GM23338 (cell line): ENCODE results near the gene NPC1.
"Not testable (repeated sequence)": the region's sequence is repeated elsewhere in the genome, so short reads cannot be mapped to it uniquely, and the experiment has no call there.

Experiments used
- CREB1 ChIP-seq: fragments of 250-450 bp; sonication (Bioruptor Pico); IDR thresholded peaks from 2 replicates; pipeline ENCODE4 v1.5.0; 2020; ENCODE audit warnings: low read depth, mild to moderate bottlenecking, moderate library complexity
- EZH2 ChIP-seq: fragments of 200-600 bp; sonication (generic); IDR thresholded peaks from one replicate; pipeline ENCODE4 v1.8.0; 2017; ENCODE audit warnings: antibody characterized with exemption, mild to moderate bottlenecking, low read depth; ENCODE audit not compliant: unreplicated experiment
- EZH2phosphoT487 ChIP-seq: fragments of 200-600 bp; sonication (generic); IDR thresholded peaks from one replicate; pipeline ENCODE4 v1.8.1; 2018; ENCODE audit warnings: antibody characterized with exemption; ENCODE audit not compliant: unreplicated experiment
- POLR2AphosphoS5 ChIP-seq: IDR thresholded peaks from 2 replicates; pipeline ENCODE4 v1.6.1; 2016; ENCODE audit warnings: antibody characterized with exemption, low read depth
- TF ChIP-seq, protein P1 (sequence below), 2 experiments: fragments of 200-600 bp in 1 of 2; sonication (generic) in 1 of 2; conservative IDR thresholded peaks; 2 replicates each; pipeline versions ENCODE4 v1.5.1 to v1.6.1; 2016 to 2017; ENCODE audit warnings: antibody characterized with exemption in 2 of 2, low read depth in 2 of 2, mild to moderate bottlenecking in 2 of 2, moderate library complexity in 1 of 2
- TF ChIP-seq, protein P2 (sequence below): IDR thresholded peaks from one replicate; pipeline ENCODE4 v1.6.1; 2018; ENCODE audit warnings: antibody characterized with exemption; ENCODE audit not compliant: unreplicated experiment

DNA sequence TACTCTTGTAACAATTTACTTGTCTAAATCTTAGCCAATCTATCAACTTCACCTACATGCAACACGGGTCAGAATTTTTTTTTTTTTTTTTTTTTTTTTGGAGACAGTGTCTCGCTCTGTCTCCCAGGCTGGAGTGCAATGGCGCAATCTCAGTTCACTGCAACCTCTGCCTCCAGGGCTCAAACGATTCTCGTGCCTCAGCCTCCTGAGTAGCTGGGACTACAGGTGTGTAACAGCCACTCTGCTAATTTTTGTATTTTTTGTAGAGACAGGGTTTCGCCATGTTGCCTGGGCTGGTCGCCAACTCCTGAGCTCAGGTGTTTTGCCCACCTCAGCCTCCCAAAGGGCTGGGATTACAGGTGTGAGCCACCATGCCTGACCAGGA lies 26.8 kb upstream of the NPC1 start:
- TF ChIP-seq, protein P1, sequence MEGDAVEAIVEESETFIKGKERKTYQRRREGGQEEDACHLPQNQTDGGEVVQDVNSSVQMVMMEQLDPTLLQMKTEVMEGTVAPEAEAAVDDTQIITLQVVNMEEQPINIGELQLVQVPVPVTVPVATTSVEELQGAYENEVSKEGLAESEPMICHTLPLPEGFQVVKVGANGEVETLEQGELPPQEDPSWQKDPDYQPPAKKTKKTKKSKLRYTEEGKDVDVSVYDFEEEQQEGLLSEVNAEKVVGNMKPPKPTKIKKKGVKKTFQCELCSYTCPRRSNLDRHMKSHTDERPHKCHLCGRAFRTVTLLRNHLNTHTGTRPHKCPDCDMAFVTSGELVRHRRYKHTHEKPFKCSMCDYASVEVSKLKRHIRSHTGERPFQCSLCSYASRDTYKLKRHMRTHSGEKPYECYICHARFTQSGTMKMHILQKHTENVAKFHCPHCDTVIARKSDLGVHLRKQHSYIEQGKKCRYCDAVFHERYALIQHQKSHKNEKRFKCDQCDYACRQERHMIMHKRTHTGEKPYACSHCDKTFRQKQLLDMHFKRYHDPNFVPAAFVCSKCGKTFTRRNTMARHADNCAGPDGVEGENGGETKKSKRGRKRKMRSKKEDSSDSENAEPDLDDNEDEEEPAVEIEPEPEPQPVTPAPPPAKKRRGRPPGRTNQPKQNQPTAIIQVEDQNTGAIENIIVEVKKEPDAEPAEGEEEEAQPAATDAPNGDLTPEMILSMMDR (conservative IDR thresholded peaks at IDR 0.05; ENCODE audit: low read depth in 2 of 2) = not testable (repeated sequence)
- TF ChIP-seq, protein P2, sequence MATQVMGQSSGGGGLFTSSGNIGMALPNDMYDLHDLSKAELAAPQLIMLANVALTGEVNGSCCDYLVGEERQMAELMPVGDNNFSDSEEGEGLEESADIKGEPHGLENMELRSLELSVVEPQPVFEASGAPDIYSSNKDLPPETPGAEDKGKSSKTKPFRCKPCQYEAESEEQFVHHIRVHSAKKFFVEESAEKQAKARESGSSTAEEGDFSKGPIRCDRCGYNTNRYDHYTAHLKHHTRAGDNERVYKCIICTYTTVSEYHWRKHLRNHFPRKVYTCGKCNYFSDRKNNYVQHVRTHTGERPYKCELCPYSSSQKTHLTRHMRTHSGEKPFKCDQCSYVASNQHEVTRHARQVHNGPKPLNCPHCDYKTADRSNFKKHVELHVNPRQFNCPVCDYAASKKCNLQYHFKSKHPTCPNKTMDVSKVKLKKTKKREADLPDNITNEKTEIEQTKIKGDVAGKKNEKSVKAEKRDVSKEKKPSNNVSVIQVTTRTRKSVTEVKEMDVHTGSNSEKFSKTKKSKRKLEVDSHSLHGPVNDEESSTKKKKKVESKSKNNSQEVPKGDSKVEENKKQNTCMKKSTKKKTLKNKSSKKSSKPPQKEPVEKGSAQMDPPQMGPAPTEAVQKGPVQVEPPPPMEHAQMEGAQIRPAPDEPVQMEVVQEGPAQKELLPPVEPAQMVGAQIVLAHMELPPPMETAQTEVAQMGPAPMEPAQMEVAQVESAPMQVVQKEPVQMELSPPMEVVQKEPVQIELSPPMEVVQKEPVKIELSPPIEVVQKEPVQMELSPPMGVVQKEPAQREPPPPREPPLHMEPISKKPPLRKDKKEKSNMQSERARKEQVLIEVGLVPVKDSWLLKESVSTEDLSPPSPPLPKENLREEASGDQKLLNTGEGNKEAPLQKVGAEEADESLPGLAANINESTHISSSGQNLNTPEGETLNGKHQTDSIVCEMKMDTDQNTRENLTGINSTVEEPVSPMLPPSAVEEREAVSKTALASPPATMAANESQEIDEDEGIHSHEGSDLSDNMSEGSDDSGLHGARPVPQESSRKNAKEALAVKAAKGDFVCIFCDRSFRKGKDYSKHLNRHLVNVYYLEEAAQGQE = not testable (repeated sequence)
- not testable (repeated sequence) for TF ChIP-seq EZH2; EZH2phosphoT487; CREB1 (CRISPR knock-in tag); POLR2AphosphoS5
